Keratinocyte (primary cell): ENCODE measurements around the gene MICAL3. TPM values are rescaled to one million over a fixed set of nuclear protein-coding genes. Genes with fewer than 3 reads are reported as not detected.

Experiments
- DNase-seq: peaks from one replicate; pipeline ENCODE4 v3.0.0-alpha.2; 2011; ENCODE audit warnings: low read depth, missing footprints, low spot score
- FAIRE-seq: peaks from 2 replicates; lab custom pipeline; 2011; peaks lifted over from hg19 to GRCh38; lab: Jason Lieb, UNC
- H2AFZ ChIP-seq: 2 replicates; pipeline ENCODE4 v1.6.0; 2012; ENCODE audit warnings: low read length, control low read depth, inconsistent platforms; ENCODE audit not compliant: control insufficient read depth
- H3K27ac ChIP-seq: 2 replicates; pipeline ENCODE4 v1.5.1; 2011; ENCODE audit warnings: low read length; ENCODE audit not compliant: control insufficient read depth, insufficient read depth
- H3K27me3 ChIP-seq: 3 replicates; pipeline ENCODE4 v1.6.0; 2011; ENCODE audit warnings: low read length; ENCODE audit not compliant: control insufficient read depth, insufficient read depth; ENCODE audit errors: extremely low read depth
- H3K36me3 ChIP-seq, 2 experiments: 2 replicates in 1 of 2; 3 replicates in 1 of 2; pipeline ENCODE4 v1.5.1; 2011; ENCODE audit warnings: low read length in 2 of 2, mild to moderate bottlenecking in 1 of 2; ENCODE audit not compliant: control insufficient read depth in 2 of 2, insufficient read depth in 2 of 2; ENCODE audit errors: extremely low read depth in 1 of 2
- H3K4me1 ChIP-seq: 3 replicates; pipeline ENCODE4 v1.5.1; 2011; ENCODE audit warnings: low read length; ENCODE audit not compliant: control insufficient read depth, insufficient read depth; ENCODE audit errors: extremely low read depth
- H3K4me2 ChIP-seq: 3 replicates; pipeline ENCODE4 v1.6.0; 2011; ENCODE audit warnings: low read depth, low read length; ENCODE audit not compliant: control insufficient read depth, insufficient read depth; ENCODE audit errors: extremely low read depth
- H3K4me3 ChIP-seq, 3 experiments: fragments of 200-600 bp in 1 of 3; sonication (generic) in 1 of 3; 2 replicates in 2 of 3; 3 replicates in 1 of 3; pipeline ENCODE4 v1.5.1; 2011 to 2016; ENCODE audit warnings: low read length in 3 of 3, mild to moderate bottlenecking in 3 of 3, control low read depth in 2 of 3, inconsistent platforms in 1 of 3, low read depth in 1 of 3, mixed read lengths in 1 of 3, mixed run types in 1 of 3, moderate library complexity in 1 of 3; ENCODE audit not compliant: control insufficient read depth in 2 of 3, insufficient read depth in 2 of 3; ENCODE audit errors: extremely low read depth in 1 of 3
- H3K79me2 ChIP-seq: 2 replicates; pipeline ENCODE4 v1.6.0; 2012; ENCODE audit warnings: low read length; ENCODE audit not compliant: control insufficient read depth, insufficient read depth
- H3K9ac ChIP-seq: 3 replicates; pipeline ENCODE4 v1.6.0; 2011; ENCODE audit warnings: low read length; ENCODE audit not compliant: control insufficient read depth, insufficient read depth; ENCODE audit errors: extremely low read depth
- H3K9me1 ChIP-seq: 3 replicates; pipeline ENCODE4 v1.6.0; 2011; ENCODE audit warnings: low read length; ENCODE audit not compliant: control insufficient read depth, insufficient read depth; ENCODE audit errors: extremely low read depth
- H3K9me3 ChIP-seq: 2 replicates; pipeline ENCODE4 v1.5.1; 2012; ENCODE audit warnings: low read depth, low read length; ENCODE audit not compliant: control insufficient read depth
- H4K20me1 ChIP-seq: 3 replicates; pipeline ENCODE4 v1.6.0; 2011; ENCODE audit warnings: low read length; ENCODE audit not compliant: control insufficient read depth, insufficient read depth; ENCODE audit errors: extremely low read depth
- CTCF ChIP-seq, 3 experiments: IDR thresholded peaks in 1 of 3; conservative IDR thresholded peaks in 1 of 3; optimal IDR thresholded peaks in 1 of 3; 2 replicates in 2 of 3; 3 replicates in 1 of 3; pipeline versions ENCODE3 to v1.5.1; 2011; ENCODE audit warnings: low read length in 3 of 3, mild to moderate bottlenecking in 3 of 3, moderate library complexity in 2 of 3, control low read depth in 1 of 3, inconsistent platforms in 1 of 3; ENCODE audit not compliant: insufficient read depth in 2 of 3; ENCODE audit errors: extremely low read depth in 1 of 3
- EZH2 ChIP-seq: IDR thresholded peaks from one replicate; pipeline ENCODE4 v1.6.1; 2012; ENCODE audit warnings: inconsistent platforms, mild to moderate bottlenecking, low read length, moderate library complexity
- dilution Hi-C: fragments of 300-500 bp; cut with MboI; formaldehyde crosslinking; loops from one replicate; pipeline ENCODE4 v1.7.0; 2020; ENCODE audit warnings: low sequenced_read_pairs; ENCODE audit not compliant: extremely low pct_ligation_motif_present
- polyA plus RNA-seq, 5 experiments: library from polyadenylated mRNA; depleted of rRNA in 3 of 5; stranded (reverse) in 3 of 5; stranded (forward) in 1 of 5; unstranded in 1 of 5; fragments of >200 nt; gene quantifications; 1 replicate in 1 of 5; 2 replicates in 3 of 5; 3 replicates in 1 of 5; pipeline versions ENCODE4 v1.2.1 to v1.2.3, GENCODE V29; 2011 to 2012; ENCODE audit warnings: missing spikeins in 2 of 5, low read depth in 1 of 5, low replicate concordance in 1 of 5

Gene MICAL3
- polyA plus RNA-seq, 1 donor (not counting 4 experiments of a cell fraction or from before 2014, with no cell fraction given): 27.9 TPM

GRCh38 chr22:17954860-17955587 is 69.3 kb downstream of the MICAL3 start:
- no peak overlapping the region for H3K4me3 ChIP-seq
- no peak overlapping the region for H2AFZ ChIP-seq
- FAIRE-seq (no peak), DNase-seq (no peak)
- no peaks in the 10 kb centered on the region for H3K4me1 ChIP-seq
- H3K4me2 ChIP-seq: no peak overlapping the region
- no peaks in the 10 kb centered on the region for H3K27me3 ChIP-seq
- dilution Hi-C loops: no loop called here
- H4K20me1 ChIP-seq: peaks cover 21% of the 10 kb centered on the region
- no peaks in the 10 kb centered on the region for H3K9me3 ChIP-seq
- H3K9me1 ChIP-seq: peaks cover 4% of the 10 kb centered on the region
- peaks cover 87% of the 10 kb centered on the region for H3K79me2 ChIP-seq
- no peak overlapping the region for H3K9ac ChIP-seq
- no peak overlapping the region for H3K27ac ChIP-seq
- no peak for TF ChIP-seq EZH2
- no peak for TF ChIP-seq CTCF (optimal IDR thresholded peaks at IDR 0.05 in 1 of 3, IDR thresholded peaks at IDR 0.05 in 1 of 3, conservative IDR thresholded peaks at IDR 0.05 in 1 of 3; ENCODE audit: extremely low read depth in 1 of 3, insufficient read depth in 2 of 3, low read length in 3 of 3)
- peaks cover under 1 to 15% of the 10 kb centered on the region in 2 experiments for H3K36me3 ChIP-seq

GRCh38 chr22:17954200-17954859 is 70.0 kb downstream of the MICAL3 start:
- Histone ChIP-seq H3K4me3 (no peak overlapping the region), H3K4me2 (no peak overlapping the region), H4K20me1 (peaks cover 21% of the 10 kb centered on the region), H3K27me3 (no peaks in the 10 kb centered on the region), H3K79me2 (peaks cover 87% of the 10 kb centered on the region), H3K27ac (no peak overlapping the region), H2AFZ (no peak overlapping the region), H3K9me1 (peaks cover 2% of the 10 kb centered on the region), H3K4me1 (no peaks in the 10 kb centered on the region), H3K9me3 (no peaks in the 10 kb centered on the region), H3K36me3 (peaks cover 0 to 11% of the 10 kb centered on the region in 2 experiments), H3K9ac (no peak overlapping the region)
- FAIRE-seq: no peak
- TF ChIP-seq CTCF (optimal IDR thresholded peaks at IDR 0.05 in 1 of 3, IDR thresholded peaks at IDR 0.05 in 1 of 3, conservative IDR thresholded peaks at IDR 0.05 in 1 of 3; ENCODE audit: extremely low read depth in 1 of 3, insufficient read depth in 2 of 3, low read length in 3 of 3) (no peak), EZH2 (no peak)
- dilution Hi-C loops: no loop called here
- DNase-seq: no peak
